ENCODE results near the gene TRIM44.
"Not testable (repeated sequence)": the region's sequence is repeated elsewhere in the genome, so short reads cannot be mapped to it uniquely, and the experiment has no call there.

- not testable (repeated sequence) for TF ChIP-seq CTCF, POLR2A (IDR thresholded peaks at IDR 0.05)
Observed at GRCh38 chr11:35652786-35653185, 9.8 kb upstream of the TRIM44 start.
